Activated CD8-positive, alpha-beta T cell treated with anti-CD3 and anti-CD28 coated beads for 36 hours (primary cell): ENCODE data around the gene CIB2. TPM values are rescaled to one million over a fixed set of nuclear protein-coding genes. Genes with fewer than 3 reads are reported as not detected.
A peak's percentile ranks its signal among the peaks of the same experiment; 100 is the strongest.

Experiments
- ATAC-seq: fragments of 200-7000 bp; cut with Tn5 transposase; one replicate; pipeline ENCODE4 v1.10.0; 2021; ENCODE audit warnings: mild to moderate bottlenecking, moderate library complexity
- CTCF ChIA-PET: fragments of 350-600 bp; sonication (Branson Sonifier 250); formaldehyde crosslinking; loops from one replicate; lab custom pipeline; 2021; ENCODE audit warnings: antibody characterized with exemption; lab: Charles Lee
- POLR2A ChIA-PET: fragments of 350-600 bp; sonication (Branson Sonifier 250); formaldehyde crosslinking; loops from one replicate; lab custom pipeline; 2021; ENCODE audit warnings: antibody characterized with exemption; lab: Charles Lee
- DNase-seq: peaks from one replicate; pipeline ENCODE4 v3.0.0-alpha.2; 2020
- H3K27ac Mint-ChIP-seq: one replicate; pipeline ENCODE4 v1.8.0; 2021; ENCODE audit warnings: mild to moderate bottlenecking, mixed read lengths
- H3K27me3 Mint-ChIP-seq: one replicate; pipeline ENCODE4 v1.8.0; 2021; ENCODE audit warnings: mixed read lengths
- H3K36me3 Mint-ChIP-seq: one replicate; pipeline ENCODE4 v1.8.0; 2021; ENCODE audit warnings: low read depth, mixed read lengths
- H3K4me1 Mint-ChIP-seq: one replicate; pipeline ENCODE4 v1.8.0; 2021; ENCODE audit warnings: low read depth, mixed read lengths
- H3K4me3 Mint-ChIP-seq: one replicate; pipeline ENCODE4 v1.8.0; 2021; ENCODE audit warnings: mild to moderate bottlenecking, moderate library complexity, mixed read lengths
- H3K9me3 Mint-ChIP-seq: one replicate; pipeline ENCODE4 v1.8.0; 2021; ENCODE audit warnings: mixed read lengths
- CTCF ChIP-seq: fragments of 200-600 bp; IDR thresholded peaks from one replicate; pipeline ENCODE4 v1.8.0; 2022; ENCODE audit warnings: antibody characterized with exemption, mild to moderate bottlenecking
- intact Hi-C: fragments of 100-400 bp; cut with micrococcal nuclease; formaldehyde crosslinking; loops from one replicate; pipeline ENCODE4 v1.10.0; 2022
- total RNA-seq, 2 experiments: library from RNA; stranded (reverse); gene quantifications; one replicate each; pipeline ENCODE4 v1.2.3, GENCODE V29; 2021

CIB2 gene
- 1 to 10 TPM; 1.6 TPM for total RNA-seq

GRCh38 chr15:78131295-78132061, at the start of gene CIB2:
TSS of gene CIB2 (minus strand) at chr15:78131445. CDS start at chr15:78131215, 230 bp downstream.
- ATAC-seq (peak; percentile 94), DNase-seq (peak; percentile 78)
- Mint-ChIP-seq H3K4me3 (peak within 1 kb of the TSS; percentile 79), H3K9me3 (no peaks in the 10 kb centered on the region), H3K27ac (peak within 1 kb of the TSS; percentile 60), H3K4me1 (peaks cover 22% of the 10 kb centered on the region), H3K27me3 (peaks cover 1% of the 10 kb centered on the region), H3K36me3 (no peaks in the 10 kb centered on the region)
- CTCF ChIA-PET: interaction anchor here (0.7 to 3.6 kb wide), 28 partner anchors 9 to 172 kb away, joined by 3 to 63 read pairs (median 5); partner anchors contain the start of gene DNAJA4
- TF ChIP-seq CTCF: peak; percentile 89
- intact Hi-C loops: no loop called here
- POLR2A ChIA-PET: interaction anchor here (0.6 to 1.6 kb wide), 7 partner anchors 15 to 344 kb away, joined by 3 to 8 read pairs (median 5); partner anchors contain the start of gene IDH3A

GRCh38 chr15:78179906-78180305, 48.7 kb upstream of the CIB2 start:
- Mint-ChIP-seq H3K27ac (no peak overlapping the region), H3K9me3 (no peaks in the 10 kb centered on the region), H3K36me3 (no peaks in the 10 kb centered on the region), H3K4me3 (no peak overlapping the region), H3K4me1 (no peaks in the 10 kb centered on the region), H3K27me3 (no peaks in the 10 kb centered on the region)
- no peak for DNase-seq
- ATAC-seq: no peak
- TF ChIP-seq CTCF: no peak
- POLR2A ChIA-PET: no interaction called here
- CTCF ChIA-PET: no interaction called here
- intact Hi-C loops: no loop called here

- Mint-ChIP-seq H3K27ac (no peak overlapping the region), H3K36me3 (no peaks in the 10 kb centered on the region), H3K4me1 (peaks cover 5% of the 10 kb centered on the region), H3K4me3 (no peak overlapping the region), H3K27me3 (no peaks in the 10 kb centered on the region), H3K9me3 (no peaks in the 10 kb centered on the region)
- CTCF ChIA-PET: interaction anchor here (1.7 to 4.3 kb wide), 2 partner anchors 15 to 49 kb away, joined by 12 to 29 read pairs; partner anchors contain the start of gene CIB2
- intact Hi-C loops: no loop called here
- ATAC-seq: no peak
- TF ChIP-seq CTCF: no peak
- DNase-seq: no peak
- POLR2A ChIA-PET: interaction anchor here (0.6 to 0.9 kb wide), 2 partner anchors 49 to 72 kb away, joined by 3 read pairs; no protein-coding TSS in a partner anchor
Observed at GRCh38 chr15:78179286-78179840, 48.1 kb upstream of the CIB2 start.

- H3K27ac Mint-ChIP-seq: no peak overlapping the region
- ChIA-PET POLR2A (interaction anchor here (1.0 kb wide), 1 partner anchor 11 kb away, joined by 3 read pairs; no protein-coding TSS in a partner anchor), CTCF (interaction anchor here (0.8 to 4.3 kb wide), 13 partner anchors 10 to 219 kb away, joined by 3 to 29 read pairs (median 4); partner anchors contain the start of gene CIB2)
- H3K27me3 Mint-ChIP-seq: no peaks in the 10 kb centered on the region
- intact Hi-C loops: no loop called here
- peaks cover 7% of the 10 kb centered on the region for H3K36me3 Mint-ChIP-seq
- peaks cover 16% of the 10 kb centered on the region for H3K4me1 Mint-ChIP-seq
- no peak for DNase-seq
- ATAC-seq: no peak
- no peaks in the 10 kb centered on the region for H3K9me3 Mint-ChIP-seq
- H3K4me3 Mint-ChIP-seq: no peak overlapping the region
- TF ChIP-seq CTCF: no peak
Observed at GRCh38 chr15:78178064-78178463, 46.8 kb upstream of the CIB2 start.
